ENCODE data around the gene CALY.

DNA sequence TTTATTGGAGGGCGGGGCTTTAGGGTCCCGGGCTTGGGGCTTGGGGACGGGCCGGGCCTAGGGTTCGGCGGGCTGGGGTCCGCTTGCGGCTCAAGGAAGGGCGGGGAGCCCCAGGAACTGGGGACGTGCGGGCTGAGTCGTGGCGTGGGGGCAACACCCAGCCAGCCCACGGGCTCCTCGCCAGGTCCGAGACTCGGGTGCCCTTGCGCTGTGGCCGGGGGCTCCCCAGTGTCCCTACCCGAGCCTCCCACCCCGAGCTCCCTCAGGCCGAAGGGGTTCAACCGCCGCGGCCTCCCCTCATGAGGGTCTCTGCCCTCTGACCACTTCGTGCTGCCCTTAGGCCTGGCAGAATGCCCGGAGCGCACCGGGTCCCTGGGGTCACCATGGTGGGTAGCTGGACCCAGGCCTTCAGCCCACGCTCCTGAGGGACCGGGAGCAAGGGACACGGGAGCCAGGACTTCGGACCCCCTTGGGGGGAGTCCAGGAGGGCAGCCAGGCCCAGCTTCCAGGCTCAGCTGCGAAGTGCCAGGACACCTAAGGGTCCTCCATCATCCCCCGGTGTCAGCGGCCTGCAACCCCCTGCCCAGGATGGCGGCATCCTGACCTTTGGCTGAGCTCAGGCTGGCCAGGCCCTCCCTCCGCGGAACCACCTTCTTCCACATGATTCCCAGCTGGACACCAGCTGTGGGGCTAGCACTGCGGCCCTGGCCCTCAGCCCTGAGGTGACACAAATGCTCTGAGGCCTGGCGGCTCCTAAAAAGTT, 21.6 kb upstream of the CALY start:
- TF ChIP-seq, protein P1, sequence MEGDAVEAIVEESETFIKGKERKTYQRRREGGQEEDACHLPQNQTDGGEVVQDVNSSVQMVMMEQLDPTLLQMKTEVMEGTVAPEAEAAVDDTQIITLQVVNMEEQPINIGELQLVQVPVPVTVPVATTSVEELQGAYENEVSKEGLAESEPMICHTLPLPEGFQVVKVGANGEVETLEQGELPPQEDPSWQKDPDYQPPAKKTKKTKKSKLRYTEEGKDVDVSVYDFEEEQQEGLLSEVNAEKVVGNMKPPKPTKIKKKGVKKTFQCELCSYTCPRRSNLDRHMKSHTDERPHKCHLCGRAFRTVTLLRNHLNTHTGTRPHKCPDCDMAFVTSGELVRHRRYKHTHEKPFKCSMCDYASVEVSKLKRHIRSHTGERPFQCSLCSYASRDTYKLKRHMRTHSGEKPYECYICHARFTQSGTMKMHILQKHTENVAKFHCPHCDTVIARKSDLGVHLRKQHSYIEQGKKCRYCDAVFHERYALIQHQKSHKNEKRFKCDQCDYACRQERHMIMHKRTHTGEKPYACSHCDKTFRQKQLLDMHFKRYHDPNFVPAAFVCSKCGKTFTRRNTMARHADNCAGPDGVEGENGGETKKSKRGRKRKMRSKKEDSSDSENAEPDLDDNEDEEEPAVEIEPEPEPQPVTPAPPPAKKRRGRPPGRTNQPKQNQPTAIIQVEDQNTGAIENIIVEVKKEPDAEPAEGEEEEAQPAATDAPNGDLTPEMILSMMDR (IDR thresholded peaks at IDR 0.05), result no peak
- TF ChIP-seq POLR2A (IDR thresholded peaks at IDR 0.05) (no peak), POLR2AphosphoS5 (IDR thresholded peaks at IDR 0.05; ENCODE audit: insufficient read depth in 1 of 2, low read depth in 1 of 2) (no peak)

All from vagina (tissue), 2 donors.